Endothelial cell of umbilical vein (primary cell): Measurements from ENCODE around the gene SCLT1. TPM values are rescaled to one million over a fixed set of nuclear protein-coding genes. Genes with fewer than 3 reads are reported as not detected.

Source experiments
- BruUV-seq: library from RNA; stranded (reverse); fragments of 400-500 nt; replicated peaks from 2 replicates; lab custom pipeline; 2021; lab: Mats Ljungman, UMichigan
- CTCF ChIA-PET: fragments of 300-600, 350-600 bp; sonication (Branson Sonifier 250); formaldehyde crosslinking; loops from one replicate; lab custom pipeline; 2021; ENCODE audit warnings: antibody characterized with exemption, inconsistent platforms; lab: Charles Lee
- POLR2A ChIA-PET: fragments of 300-600, 350-600 bp; sonication (Branson Sonifier 250); formaldehyde crosslinking; loops from one replicate; lab custom pipeline; 2021; ENCODE audit warnings: antibody characterized with exemption, inconsistent platforms; lab: Charles Lee
- DNase-seq: peaks from one replicate; pipeline ENCODE4 v3.0.0-alpha.2; 2011; ENCODE audit warnings: low read depth, low spot score
- FAIRE-seq: peaks from 2 replicates; lab custom pipeline; 2011; peaks lifted over from hg19 to GRCh38; lab: Jason Lieb, UNC
- H2AFZ ChIP-seq: 2 replicates; pipeline ENCODE4 v1.6.0; 2012; ENCODE audit warnings: low read depth, low read length, control low read depth, inconsistent platforms
- H3K27ac ChIP-seq: 2 replicates; pipeline ENCODE4 v1.5.1; 2011; ENCODE audit warnings: low read depth, mild to moderate bottlenecking, control low read depth, low read length, moderate library complexity; ENCODE audit not compliant: insufficient read depth
- H3K27me3 ChIP-seq, 2 experiments: 2 replicates each; pipeline versions ENCODE4 v1.6.0 to v1.6.1; 2011; ENCODE audit warnings: low read length in 2 of 2, mixed read lengths in 1 of 2; ENCODE audit not compliant: control insufficient read depth in 2 of 2, insufficient read depth in 2 of 2
- H3K36me3 ChIP-seq, 2 experiments: 2 replicates in 1 of 2; 3 replicates in 1 of 2; pipeline ENCODE4 v1.5.1; 2011; ENCODE audit warnings: low read length in 2 of 2, mild to moderate bottlenecking in 1 of 2, moderate library complexity in 1 of 2; ENCODE audit not compliant: control insufficient read depth in 2 of 2, insufficient read depth in 2 of 2; ENCODE audit errors: extremely low read depth in 1 of 2
- H3K4me1 ChIP-seq: 3 replicates; pipeline ENCODE4 v1.5.1; 2011; ENCODE audit warnings: mild to moderate bottlenecking, low read length; ENCODE audit not compliant: control insufficient read depth, insufficient read depth; ENCODE audit errors: extremely low read depth
- H3K4me2 ChIP-seq: 2 replicates; pipeline ENCODE4 v1.6.1; 2011; ENCODE audit warnings: low read length, control low read depth, mixed read lengths; ENCODE audit not compliant: insufficient read depth
- H3K4me3 ChIP-seq, 3 experiments: fragments of 200-600 bp in 1 of 3; sonication (generic), shearing (Covaris generic) in 1 of 3; replicated peaks in 1 of 3; 2 replicates each; pipeline ENCODE4 v1.5.1; 2011 to 2016; ENCODE audit warnings: control low read depth in 3 of 3, low read length in 3 of 3, mild to moderate bottlenecking in 2 of 3, inconsistent platforms in 1 of 3, low read depth in 1 of 3, moderate library complexity in 1 of 3; ENCODE audit not compliant: insufficient read depth in 1 of 3
- H3K79me2 ChIP-seq: 2 replicates; pipeline ENCODE4 v1.6.0; 2012; ENCODE audit warnings: low read length, inconsistent platforms; ENCODE audit not compliant: control insufficient read depth, insufficient read depth
- H3K9ac ChIP-seq: replicated peaks from 2 replicates; pipeline ENCODE3; 2011; ENCODE audit warnings: low read length, control low read depth; ENCODE audit not compliant: insufficient read depth; ENCODE audit errors: extremely low read depth
- H3K9me1 ChIP-seq: replicated peaks from 3 replicates; pipeline ENCODE4 v1.6.0; 2011; ENCODE audit warnings: mild to moderate bottlenecking, low read length; ENCODE audit not compliant: control insufficient read depth, insufficient read depth; ENCODE audit errors: extremely low read depth
- H3K9me3 ChIP-seq: replicated peaks from 2 replicates; pipeline ENCODE4 v1.5.1; 2012; ENCODE audit warnings: low read length, inconsistent platforms; ENCODE audit not compliant: control insufficient read depth, insufficient read depth
- H4K20me1 ChIP-seq: replicated peaks from 2 replicates; pipeline ENCODE3; 2011; ENCODE audit warnings: mild to moderate bottlenecking, low read length; ENCODE audit not compliant: control insufficient read depth, insufficient read depth; ENCODE audit errors: extremely low read depth
- EZH2 ChIP-seq: IDR thresholded peaks from 2 replicates; pipeline ENCODE4 v1.6.1; 2012; ENCODE audit warnings: borderline replicate concordance, low read depth, mild to moderate bottlenecking, moderate library complexity, low read length, inconsistent platforms; ENCODE audit not compliant: severe bottlenecking
- FOS ChIP-seq: IDR thresholded peaks from 2 replicates; pipeline ENCODE4 v1.6.1; 2011; ENCODE audit warnings: mild to moderate bottlenecking, low read length, moderate library complexity, borderline replicate concordance; ENCODE audit not compliant: insufficient read depth
- GATA2 ChIP-seq: IDR thresholded peaks from 2 replicates; pipeline ENCODE4 v1.7.0; 2011; ENCODE audit warnings: low read depth, mild to moderate bottlenecking, moderate library complexity, mixed read lengths, low read length; ENCODE audit not compliant: insufficient read length, insufficient read depth
- JUN ChIP-seq: IDR thresholded peaks from 2 replicates; pipeline ENCODE4 v1.6.1; 2011; ENCODE audit warnings: borderline replicate concordance, low read depth; ENCODE audit not compliant: insufficient read length, insufficient read depth
- MYC ChIP-seq: IDR thresholded peaks from one replicate; pipeline ENCODE4 v1.6.1; 2011; ENCODE audit warnings: mild to moderate bottlenecking, low read depth, low read length
- POLR2A ChIP-seq: IDR thresholded peaks from 2 replicates; pipeline ENCODE4 v1.6.1; 2012; ENCODE audit warnings: low read depth, mild to moderate bottlenecking, control low read depth, low read length
- POLR2AphosphoS5 ChIP-seq: IDR thresholded peaks from 2 replicates; pipeline ENCODE4 v1.6.1; 2012; ENCODE audit warnings: low read depth, mild to moderate bottlenecking, control low read depth, low read length, moderate library complexity; ENCODE audit not compliant: insufficient read depth
- dilution Hi-C: fragments of 300-500 bp; cut with MboI; formaldehyde crosslinking; loops from one replicate; pipeline ENCODE4 v1.15.0; 2019; ENCODE audit warnings: low sequenced_read_pairs; ENCODE audit not compliant: extremely low pct_ligation_motif_present
- intact Hi-C: fragments of 100-400 bp; cut with micrococcal nuclease; formaldehyde crosslinking; loops from one replicate; pipeline ENCODE4 v1.10.0; 2022
- polyA plus RNA-seq, 4 experiments: library from polyadenylated mRNA; depleted of rRNA in 3 of 4; stranded (reverse) in 3 of 4; unstranded in 1 of 4; fragments of >200 nt; gene quantifications; 2 replicates each; pipeline versions ENCODE4 v1.2.1 to v1.2.3, GENCODE V29; 2011 to 2012; ENCODE audit warnings: missing spikeins in 1 of 4
- total RNA-seq: library from RNA; stranded (reverse); gene quantifications from 2 replicates; pipeline ENCODE4 v1.2.3, GENCODE V29; 2021
- TF ChIP-seq, protein P1 (sequence below), 2 donors: IDR thresholded peaks; 1 replicate in 1 of 2; 2 replicates in 1 of 2; pipeline ENCODE4 v1.5.1; 2011; ENCODE audit warnings: low read length in 2 of 2, mild to moderate bottlenecking in 2 of 2, moderate library complexity in 2 of 2, control low read depth in 1 of 2, inconsistent platforms in 1 of 2, low read depth in 1 of 2; ENCODE audit not compliant: insufficient read depth in 1 of 2; ENCODE audit errors: extremely low read depth in 1 of 2
- TF ChIP-seq, protein P2 (sequence below): IDR thresholded peaks from 2 replicates; pipeline ENCODE4 v1.6.1; 2011; ENCODE audit not compliant: insufficient read depth, insufficient read length

The SCLT1 gene
- total and polyA plus RNA-seq, 2 donors (not counting 3 experiments of a cell fraction or from before 2014, with no cell fraction given) = 3.2 to 14.0 TPM

DNA sequence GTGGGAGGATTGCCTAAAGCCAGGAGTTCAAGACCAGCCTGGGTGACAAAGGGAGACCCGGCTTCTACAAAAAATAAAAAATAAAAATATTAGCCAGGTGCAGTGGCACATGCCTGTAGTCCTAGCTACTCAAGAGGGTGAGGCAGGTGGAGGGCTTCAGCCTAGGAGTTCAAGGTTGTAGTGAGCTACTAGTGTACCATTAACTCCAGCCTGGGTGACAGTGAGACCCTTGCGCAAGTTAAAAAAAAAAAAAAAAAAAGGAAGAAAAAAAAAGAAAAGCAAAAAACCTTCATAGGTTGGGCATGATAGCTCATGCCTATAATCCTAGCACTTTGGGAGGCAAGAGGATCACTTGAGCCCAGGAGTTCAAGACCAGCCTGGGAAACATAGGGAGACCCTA is 5.8 kb downstream of the SCLT1 start:
- no peak overlapping the region for H3K27ac ChIP-seq
- ChIA-PET POLR2A (no interaction called here), CTCF (no interaction called here)
- TF ChIP-seq POLR2A = no peak
- no peak for TF ChIP-seq FOS
- TF ChIP-seq, protein P1, sequence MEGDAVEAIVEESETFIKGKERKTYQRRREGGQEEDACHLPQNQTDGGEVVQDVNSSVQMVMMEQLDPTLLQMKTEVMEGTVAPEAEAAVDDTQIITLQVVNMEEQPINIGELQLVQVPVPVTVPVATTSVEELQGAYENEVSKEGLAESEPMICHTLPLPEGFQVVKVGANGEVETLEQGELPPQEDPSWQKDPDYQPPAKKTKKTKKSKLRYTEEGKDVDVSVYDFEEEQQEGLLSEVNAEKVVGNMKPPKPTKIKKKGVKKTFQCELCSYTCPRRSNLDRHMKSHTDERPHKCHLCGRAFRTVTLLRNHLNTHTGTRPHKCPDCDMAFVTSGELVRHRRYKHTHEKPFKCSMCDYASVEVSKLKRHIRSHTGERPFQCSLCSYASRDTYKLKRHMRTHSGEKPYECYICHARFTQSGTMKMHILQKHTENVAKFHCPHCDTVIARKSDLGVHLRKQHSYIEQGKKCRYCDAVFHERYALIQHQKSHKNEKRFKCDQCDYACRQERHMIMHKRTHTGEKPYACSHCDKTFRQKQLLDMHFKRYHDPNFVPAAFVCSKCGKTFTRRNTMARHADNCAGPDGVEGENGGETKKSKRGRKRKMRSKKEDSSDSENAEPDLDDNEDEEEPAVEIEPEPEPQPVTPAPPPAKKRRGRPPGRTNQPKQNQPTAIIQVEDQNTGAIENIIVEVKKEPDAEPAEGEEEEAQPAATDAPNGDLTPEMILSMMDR (IDR thresholded peaks at IDR 0.05; ENCODE audit: extremely low read depth in 1 of 2, insufficient read depth in 1 of 2, low read depth in 1 of 2, low read length in 2 of 2) = no peak
- no peak for TF ChIP-seq JUN
- TF ChIP-seq, protein P2, sequence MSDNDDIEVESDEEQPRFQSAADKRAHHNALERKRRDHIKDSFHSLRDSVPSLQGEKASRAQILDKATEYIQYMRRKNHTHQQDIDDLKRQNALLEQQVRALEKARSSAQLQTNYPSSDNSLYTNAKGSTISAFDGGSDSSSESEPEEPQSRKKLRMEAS = no peak
- TF ChIP-seq POLR2AphosphoS5 = no peak
- TF ChIP-seq GATA2 = no peak
- no peak for TF ChIP-seq EZH2
- TF ChIP-seq MYC = no peak
- no peaks in the 10 kb centered on the region for H3K36me3 ChIP-seq
- DNase-seq = no peak
- no peaks in the 10 kb centered on the region for H3K9me1 ChIP-seq
- no peak overlapping the region for H3K4me2 ChIP-seq
- H4K20me1 ChIP-seq = no peaks in the 10 kb centered on the region
- H3K27me3 ChIP-seq = no peaks in the 10 kb centered on the region
- H3K9me3 ChIP-seq = no peaks in the 10 kb centered on the region
- dilution Hi-C loops = no loop called here
- no peak for FAIRE-seq
- H3K4me1 ChIP-seq = peaks cover 16% of the 10 kb centered on the region
- H2AFZ ChIP-seq = no peak overlapping the region
- H3K79me2 ChIP-seq = peaks cover 92% of the 10 kb centered on the region
- H3K4me3 ChIP-seq = no peak overlapping the region
- no peak overlapping the region for H3K9ac ChIP-seq
- no TSS peak for BruUV-seq
- intact Hi-C loops = no loop called here
